Measurements from ENCODE around the gene ZNF654. TPM values are rescaled to one million over a fixed set of nuclear protein-coding genes. Genes with fewer than 3 reads are reported as not detected.

Gene ZNF654
- total RNA-seq, 1 experiment from 2014 or later, result 5.0 TPM

- BruUV-seq (replicated peaks), result no TSS peak
- Histone ChIP-seq H3K9me3 (ENCODE audit: low read length) (no peaks in the 10 kb centered on the region), H3K27ac (ENCODE audit: low read length) (no peak overlapping the region), H3K27me3 (ENCODE audit: low read length) (no peaks in the 10 kb centered on the region), H3F3A (ENCODE audit: low read length, unreplicated experiment) (no peaks in the 10 kb centered on the region), H3K36me3 (ENCODE audit: low read depth, low read length) (no peaks in the 10 kb centered on the region), H4K20me1 (ENCODE audit: low read length) (no peaks in the 10 kb centered on the region), H3K9ac (ENCODE audit: low read length) (no peak overlapping the region), H3K79me2 (ENCODE audit: low read length) (no peaks in the 10 kb centered on the region), H2AFZ (ENCODE audit: low read length) (0 out of 2 replicates have a peak overlapping the region, but pooled peaks have one; percentile 4), H3K4me2 (ENCODE audit: low read length) (no peak overlapping the region), H3K9me2 (replicated peaks; ENCODE audit: low read length) (no peaks in the 10 kb centered on the region), H3K4me3 (ENCODE audit: low read length) (no peak overlapping the region), H3K4me1 (ENCODE audit: insufficient read depth, low read length) (peaks cover 9% of the 10 kb centered on the region)
- no peak for DNase-seq
- intact Hi-C loops (cut with micrococcal nuclease), result loop anchor here (1.0 to 5.0 kb wide), 3 partner anchors 25 to 78 kb away; partner anchors contain the start of genes CGGBP1 and ZNF654
- ChIA-PET POLR2A (ENCODE audit: unreplicated experiment) (no interaction called here), CTCF (no interaction called here)
- no peak for ATAC-seq
- TF ChIP-seq EZH2 (IDR thresholded peaks at IDR 0.05; ENCODE audit: low read length, unreplicated experiment), result no peak
- no peak for TF ChIP-seq EZH2phosphoT487 (IDR thresholded peaks at IDR 0.05; ENCODE audit: borderline replicate concordance, low read length)
Observed at GRCh38 chr3:88033808-88034207, 25.2 kb upstream of the ZNF654 start.

DNA sequence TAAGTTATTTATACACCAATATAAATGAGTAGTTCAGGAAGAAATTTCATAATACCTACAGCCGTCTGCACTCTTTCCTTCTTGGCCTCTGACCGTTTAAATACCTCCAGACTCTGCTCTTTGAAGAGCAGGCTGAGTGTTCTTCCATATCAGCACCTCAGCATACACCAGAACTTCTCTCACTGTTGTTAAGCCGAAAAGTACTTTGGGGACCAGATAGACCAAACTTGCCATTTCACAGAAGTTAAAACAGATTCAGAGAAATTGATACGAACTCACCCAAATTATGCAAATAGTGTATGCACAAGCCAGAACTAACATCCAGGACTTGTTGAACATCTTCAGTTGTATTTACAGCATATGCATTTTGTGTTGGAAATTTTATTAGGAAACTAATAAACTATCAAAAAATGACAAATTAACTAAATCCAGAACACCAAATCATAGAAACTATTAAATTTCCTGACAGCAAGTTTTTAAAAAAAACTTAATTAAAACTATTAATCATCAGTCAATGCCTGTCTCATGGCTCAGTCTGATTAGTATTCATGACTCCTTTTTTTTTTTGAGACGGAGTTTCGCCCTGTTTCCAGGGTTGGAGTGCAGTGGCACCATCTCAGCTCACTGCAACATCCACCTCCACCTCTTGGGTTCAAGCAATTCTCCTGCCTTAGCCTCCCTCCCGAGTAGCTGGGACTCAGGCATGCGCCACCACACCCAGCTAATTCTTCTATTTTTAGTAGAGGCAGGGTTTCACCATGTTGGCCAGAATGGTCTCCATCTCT, 24.4 kb upstream of the ZNF654 start:
- no peak for DNase-seq
- BruUV-seq (replicated peaks), result no TSS peak
- Histone ChIP-seq H3K27me3 (ENCODE audit: low read length) (no peaks in the 10 kb centered on the region), H3K36me3 (ENCODE audit: low read depth, low read length) (no peaks in the 10 kb centered on the region), H3K27ac (ENCODE audit: low read length) (no peak overlapping the region), H3F3A (ENCODE audit: low read length, unreplicated experiment) (no peaks in the 10 kb centered on the region), H3K9me3 (ENCODE audit: low read length) (no peaks in the 10 kb centered on the region), H3K4me2 (ENCODE audit: low read length) (no peak overlapping the region), H3K79me2 (ENCODE audit: low read length) (no peaks in the 10 kb centered on the region), H2AFZ (ENCODE audit: low read length) (no peak overlapping the region), H3K4me1 (ENCODE audit: insufficient read depth, low read length) (peaks cover 9% of the 10 kb centered on the region), H4K20me1 (ENCODE audit: low read length) (no peaks in the 10 kb centered on the region), H3K9ac (ENCODE audit: low read length) (no peak overlapping the region), H3K9me2 (replicated peaks; ENCODE audit: low read length) (no peaks in the 10 kb centered on the region), H3K4me3 (ENCODE audit: low read length) (no peak overlapping the region)
- POLR2A ChIA-PET (ENCODE audit: unreplicated experiment), result no interaction called here
- intact Hi-C loops (cut with micrococcal nuclease), result loop anchor here (5.0 kb wide), 1 partner anchor 78 kb away; no protein-coding TSS in a partner anchor
- CTCF ChIA-PET, result no interaction called here
- no peak for TF ChIP-seq CTCF (conservative IDR thresholded peaks at IDR 0.05; ENCODE audit: low read depth, low read length)
- no peak for TF ChIP-seq EZH2phosphoT487 (IDR thresholded peaks at IDR 0.05; ENCODE audit: borderline replicate concordance, low read length)
- TF ChIP-seq EZH2 (IDR thresholded peaks at IDR 0.05; ENCODE audit: low read length, unreplicated experiment), result no peak
- no peak for ATAC-seq

GRCh38 chr3:88036221-88036620, 22.8 kb upstream of the ZNF654 start:
- intact Hi-C loops (cut with micrococcal nuclease), result no loop called here
- Histone ChIP-seq H3K27ac (ENCODE audit: low read length) (no peak overlapping the region), H2AFZ (ENCODE audit: low read length) (no peak overlapping the region), H3K9ac (ENCODE audit: low read length) (no peak overlapping the region), H3K27me3 (ENCODE audit: low read length) (no peaks in the 10 kb centered on the region), H3K9me2 (replicated peaks; ENCODE audit: low read length) (no peaks in the 10 kb centered on the region), H3K4me1 (ENCODE audit: insufficient read depth, low read length) (peaks cover 7% of the 10 kb centered on the region), H4K20me1 (ENCODE audit: low read length) (no peaks in the 10 kb centered on the region), H3K36me3 (ENCODE audit: low read depth, low read length) (no peaks in the 10 kb centered on the region), H3F3A (ENCODE audit: low read length, unreplicated experiment) (no peaks in the 10 kb centered on the region), H3K9me3 (ENCODE audit: low read length) (no peaks in the 10 kb centered on the region), H3K79me2 (ENCODE audit: low read length) (no peaks in the 10 kb centered on the region), H3K4me3 (ENCODE audit: low read length) (no peak overlapping the region), H3K4me2 (ENCODE audit: low read length) (no peak overlapping the region)
- no peak for ATAC-seq
- BruUV-seq (replicated peaks), result no TSS peak
- no peak for TF ChIP-seq EZH2 (IDR thresholded peaks at IDR 0.05; ENCODE audit: low read length, unreplicated experiment)
- no peak for TF ChIP-seq CTCF (conservative IDR thresholded peaks at IDR 0.05; ENCODE audit: low read depth, low read length)
- TF ChIP-seq EZH2phosphoT487 (IDR thresholded peaks at IDR 0.05; ENCODE audit: borderline replicate concordance, low read length), result no peak
- CTCF ChIA-PET, result no interaction called here
- POLR2A ChIA-PET (ENCODE audit: unreplicated experiment), result no interaction called here
- DNase-seq, result no peak

Measured in PC-3 (cell line).